Upper lobe of left lung (tissue), 6 donors: ENCODE data around the gene CD247. TPM values are rescaled to one million over a fixed set of nuclear protein-coding genes. Genes with fewer than 3 reads are reported as not detected.

Experiments used
- ATAC-seq, 2 donors: fragments of 200-7000 bp; cut with Tn5 transposase; one replicate each; pipeline ENCODE4 v1.9.1; 2022; ENCODE audit warnings: mild to moderate bottlenecking in 2 of 2, moderate library complexity in 2 of 2; ENCODE audit not compliant: low FRiP score in 2 of 2
- DNase-seq, 2 donors: peaks; one replicate each; pipeline ENCODE4 v3.0.0-alpha.2; 2019 to 2020
- H3K27ac ChIP-seq, 4 donors: fragments of 200-600 bp; sonication (generic); one replicate each; pipeline ENCODE4 v1.5.1; 2016 to 2019
- H3K27me3 ChIP-seq, 4 donors: fragments of 200-600 bp; sonication (generic); one replicate each; pipeline ENCODE4 v1.5.1; 2017 to 2019
- H3K36me3 ChIP-seq, 4 donors: fragments of 200-600 bp; sonication (generic); one replicate each; pipeline ENCODE4 v1.5.1; 2016 to 2019
- H3K4me1 ChIP-seq, 4 donors: fragments of 200-600 bp; sonication (generic); one replicate each; pipeline ENCODE4 v1.5.1; 2018 to 2019
- H3K4me3 ChIP-seq, 4 donors: fragments of 200-600 bp; sonication (generic); one replicate each; pipeline ENCODE4 v1.5.1; 2017 to 2019; ENCODE audit warnings: mild to moderate bottlenecking in 2 of 4, moderate library complexity in 1 of 4
- H3K9me3 ChIP-seq, 4 donors: fragments of 200-600 bp; sonication (generic); one replicate each; pipeline ENCODE4 v1.5.1; 2018 to 2019
- EP300 ChIP-seq, 4 donors: sonication (generic); formaldehyde crosslinking; IDR thresholded peaks; one replicate each; pipeline ENCODE4 v1.5.1; 2017; ENCODE audit warnings: antibody characterized with exemption in 4 of 4, control low read depth in 2 of 4
- POLR2A ChIP-seq, 4 donors: fragments of 450-650 bp; IDR thresholded peaks; one replicate each; pipeline ENCODE4 v1.5.1; 2016 to 2017; ENCODE audit warnings: antibody characterized with exemption in 4 of 4, mild to moderate bottlenecking in 2 of 4
- POLR2AphosphoS5 ChIP-seq, 2 donors: sonication (generic); formaldehyde crosslinking; IDR thresholded peaks; one replicate each; pipeline ENCODE4 v1.5.1; 2017; ENCODE audit warnings: antibody characterized with exemption in 2 of 2
- WGBS, 2 donors: methylation state at CpG; one replicate each; pipeline ENCODE4 v1.1.5; 2017 to 2018; 5-methylcytosine and 5-hydroxymethylcytosine counted together
- total RNA-seq, 6 donors: library from RNA; depleted of rRNA in 4 of 6; stranded (reverse); fragments of >200 nt in 4 of 6; gene quantifications; one replicate each; pipeline versions ENCODE4 v1.1.0 to v1.2.1, GENCODE V29; 2016 to 2021
- TF ChIP-seq, protein P1 (sequence below), 6 experiments: fragments of 450-650 bp in 4 of 6; fragments of 200-600 bp in 2 of 6; sonication (generic) in 2 of 6; IDR thresholded peaks; one replicate each; pipeline ENCODE4 v1.5.1; 2016 to 2019; ENCODE audit warnings: antibody characterized with exemption in 6 of 6
- donor health status: DM: no; HTN: no; CAD: no; lungs with moderate emphysema.
- donor health status: DM: no; HTN: yes; CAD: no; lungs with severe emphysema.

CD247 gene
- total RNA-seq, 6 donors from 2014 or later, result 5.0 to 14.7 (median 8.7) TPM

DNA sequence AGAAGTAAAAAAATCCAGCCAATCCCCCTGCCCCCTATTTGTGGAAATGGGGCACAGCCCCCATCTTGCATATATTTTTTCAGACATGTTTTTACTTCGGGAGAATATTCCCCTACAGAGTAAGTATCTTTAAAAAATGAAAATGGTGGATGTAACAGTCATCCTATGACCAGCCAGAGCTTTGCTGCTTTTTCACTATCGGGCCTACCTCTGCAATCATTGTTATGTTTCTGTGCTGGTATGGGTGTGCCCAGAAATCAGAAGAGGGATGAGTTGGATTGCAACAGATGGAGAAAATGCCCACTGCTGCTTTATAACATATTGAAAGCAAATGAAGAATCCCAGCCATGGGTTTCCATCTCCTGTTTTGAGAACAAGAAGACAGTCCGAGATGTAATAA is 2.9 kb downstream of the CD247 start:
- DNase-seq (no peak), ATAC-seq (no peak)
- Histone ChIP-seq H3K27me3 (no peaks in the 10 kb centered on the region), H3K4me3 (peak overlapping the region in 1 of 4 donors; percentile 35), H3K9me3 (no peaks in the 10 kb centered on the region), H3K4me1 (no peaks in the 10 kb centered on the region), H3K36me3 (no peaks in the 10 kb centered on the region), H3K27ac (no peak overlapping the region)
- WGBS, 2 donors, result 72 to 88% methylated on average over 3 of the region's 3 CpGs
- TF ChIP-seq, protein P1, sequence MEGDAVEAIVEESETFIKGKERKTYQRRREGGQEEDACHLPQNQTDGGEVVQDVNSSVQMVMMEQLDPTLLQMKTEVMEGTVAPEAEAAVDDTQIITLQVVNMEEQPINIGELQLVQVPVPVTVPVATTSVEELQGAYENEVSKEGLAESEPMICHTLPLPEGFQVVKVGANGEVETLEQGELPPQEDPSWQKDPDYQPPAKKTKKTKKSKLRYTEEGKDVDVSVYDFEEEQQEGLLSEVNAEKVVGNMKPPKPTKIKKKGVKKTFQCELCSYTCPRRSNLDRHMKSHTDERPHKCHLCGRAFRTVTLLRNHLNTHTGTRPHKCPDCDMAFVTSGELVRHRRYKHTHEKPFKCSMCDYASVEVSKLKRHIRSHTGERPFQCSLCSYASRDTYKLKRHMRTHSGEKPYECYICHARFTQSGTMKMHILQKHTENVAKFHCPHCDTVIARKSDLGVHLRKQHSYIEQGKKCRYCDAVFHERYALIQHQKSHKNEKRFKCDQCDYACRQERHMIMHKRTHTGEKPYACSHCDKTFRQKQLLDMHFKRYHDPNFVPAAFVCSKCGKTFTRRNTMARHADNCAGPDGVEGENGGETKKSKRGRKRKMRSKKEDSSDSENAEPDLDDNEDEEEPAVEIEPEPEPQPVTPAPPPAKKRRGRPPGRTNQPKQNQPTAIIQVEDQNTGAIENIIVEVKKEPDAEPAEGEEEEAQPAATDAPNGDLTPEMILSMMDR (IDR thresholded peaks at IDR 0.05), result no peak
- TF ChIP-seq POLR2A (IDR thresholded peaks at IDR 0.05) (no peak), POLR2AphosphoS5 (IDR thresholded peaks at IDR 0.05) (no peak), EP300 (IDR thresholded peaks at IDR 0.05) (no peak)

- no peak for DNase-seq
- Histone ChIP-seq H3K4me1 (no peaks in the 10 kb centered on the region), H3K9me3 (no peaks in the 10 kb centered on the region), H3K27ac (no peak overlapping the region), H3K36me3 (no peaks in the 10 kb centered on the region), H3K27me3 (no peaks in the 10 kb centered on the region), H3K4me3 (no peak overlapping the region)
- TF ChIP-seq, protein P1 (IDR thresholded peaks at IDR 0.05), result no peak
- TF ChIP-seq POLR2AphosphoS5 (IDR thresholded peaks at IDR 0.05) (no peak), POLR2A (IDR thresholded peaks at IDR 0.05) (no peak), EP300 (IDR thresholded peaks at IDR 0.05) (no peak)
- no peak for ATAC-seq
- WGBS, 2 donors, result 87 to 92% methylated on average over 9 of the region's 9 CpGs
Measured at GRCh38 chr1:167514288-167514687, 4.0 kb downstream of the CD247 start.

DNA sequence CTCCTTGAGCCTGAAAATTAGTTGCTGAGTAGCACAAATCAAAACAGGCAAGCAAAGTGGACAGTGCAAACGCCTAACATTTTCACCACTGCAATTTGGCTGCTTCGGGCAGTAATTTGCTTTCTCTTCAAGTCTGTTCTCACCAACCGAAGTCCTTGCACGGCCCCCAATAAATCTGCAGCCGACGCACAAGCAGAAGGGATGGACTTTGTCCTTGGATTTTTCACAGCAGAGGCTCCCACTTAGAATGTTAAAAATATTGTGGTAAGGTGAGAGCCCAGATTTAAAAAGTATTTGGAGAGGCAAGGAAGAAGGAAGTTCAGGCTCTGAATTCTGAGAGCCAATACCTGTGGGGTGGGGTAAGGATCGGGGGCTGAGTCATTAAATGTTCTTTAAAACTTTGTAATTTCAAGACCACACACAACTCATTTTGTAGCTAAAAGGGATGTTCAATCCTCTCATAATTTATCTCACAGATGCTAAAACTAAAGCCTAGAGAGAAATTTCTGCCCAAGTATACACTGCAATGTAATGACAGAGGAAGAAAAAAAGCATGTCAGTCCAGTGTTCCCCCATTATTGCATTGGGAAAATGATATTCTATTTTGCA is 6.2 kb downstream of the CD247 start:
- Histone ChIP-seq H3K4me3 (no peak overlapping the region), H3K27me3 (no peaks in the 10 kb centered on the region), H3K9me3 (no peaks in the 10 kb centered on the region), H3K27ac (no peak overlapping the region), H3K4me1 (no peaks in the 10 kb centered on the region), H3K36me3 (no peaks in the 10 kb centered on the region)
- ATAC-seq (no peak), DNase-seq (no peak)
- TF ChIP-seq POLR2A (IDR thresholded peaks at IDR 0.05), result no peak
- TF ChIP-seq, protein P1 (IDR thresholded peaks at IDR 0.05), result no peak
- no peak for TF ChIP-seq EP300 (IDR thresholded peaks at IDR 0.05)
- no peak for TF ChIP-seq POLR2AphosphoS5 (IDR thresholded peaks at IDR 0.05)
- WGBS, 2 donors, result 72 to 82% methylated on average over 7 of the region's 7 CpGs

DNA sequence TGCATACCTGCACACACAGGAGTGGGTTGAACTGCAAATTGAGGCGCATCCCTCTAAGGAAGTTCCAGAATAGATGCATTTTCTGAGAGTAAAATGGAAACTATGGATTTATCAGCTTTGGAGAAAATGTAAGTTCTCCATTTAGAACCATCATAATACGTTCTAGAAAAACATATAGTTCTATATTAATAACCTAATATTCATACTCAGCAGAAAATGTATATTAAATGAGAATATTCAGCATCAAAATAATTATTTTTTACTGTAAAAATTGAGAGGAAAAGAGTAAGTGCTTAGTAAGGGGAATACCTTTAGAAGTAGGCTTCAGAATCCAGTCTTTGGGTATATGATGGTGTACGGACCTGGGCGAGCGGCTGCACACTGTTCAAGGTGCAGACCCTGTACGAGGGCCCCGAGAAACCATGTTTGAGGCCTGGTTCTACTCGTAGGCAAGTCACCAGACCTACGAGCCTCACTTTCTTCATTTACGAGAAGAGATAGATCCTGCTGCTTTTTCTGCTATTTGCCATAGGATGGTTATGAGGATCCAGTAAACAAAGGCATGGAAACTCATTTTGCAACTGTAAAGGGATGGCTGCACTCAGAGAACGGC is 6.8 kb downstream of the CD247 start:
- Histone ChIP-seq H3K27ac (no peak overlapping the region), H3K4me3 (no peak overlapping the region), H3K27me3 (no peaks in the 10 kb centered on the region), H3K9me3 (no peaks in the 10 kb centered on the region), H3K4me1 (no peaks in the 10 kb centered on the region), H3K36me3 (no peaks in the 10 kb centered on the region)
- ATAC-seq (no peak), DNase-seq (no peak)
- 87% methylated on average over 11 of the region's 11 CpGs for WGBS, 2 donors
- TF ChIP-seq, protein P1 (IDR thresholded peaks at IDR 0.05), result no peak
- TF ChIP-seq EP300 (IDR thresholded peaks at IDR 0.05), result no peak
- no peak for TF ChIP-seq POLR2A (IDR thresholded peaks at IDR 0.05)
- no peak for TF ChIP-seq POLR2AphosphoS5 (IDR thresholded peaks at IDR 0.05)

- 85 to 87% methylated on average over 4 of the region's 4 CpGs for WGBS, 2 donors
- TF ChIP-seq POLR2A (IDR thresholded peaks at IDR 0.05), result no peak
- TF ChIP-seq EP300 (IDR thresholded peaks at IDR 0.05), result no peak
- TF ChIP-seq POLR2AphosphoS5 (IDR thresholded peaks at IDR 0.05), result no peak
Measured at GRCh38 chr1:167510881-167511280, 7.4 kb downstream of the CD247 start.

More at GRCh38 chr1:167510881-167511280, 7.4 kb downstream of the CD247 start:
- Histone ChIP-seq H3K36me3 (no peaks in the 10 kb centered on the region), H3K27me3 (no peaks in the 10 kb centered on the region), H3K4me1 (no peaks in the 10 kb centered on the region), H3K4me3 (no peak overlapping the region), H3K9me3 (no peaks in the 10 kb centered on the region), H3K27ac (no peak overlapping the region)
- DNase-seq (no peak), ATAC-seq (no peak)
